GM18502 (cell line): ENCODE results near the gene SLC35C1.
"Not testable (repeated sequence)": the region's sequence is repeated elsewhere in the genome, so short reads cannot be mapped to it uniquely, and the experiment has no call there.

ENCODE experiments used
- ATAC-seq: cut with Tn5 transposase; IDR thresholded peaks from one replicate; pipeline ENCODE4 v1.9.1; 2021; ENCODE audit warnings: mild to moderate bottlenecking; ENCODE audit not compliant: unreplicated experiment, poor library complexity

The SLC35C1 gene

DNA sequence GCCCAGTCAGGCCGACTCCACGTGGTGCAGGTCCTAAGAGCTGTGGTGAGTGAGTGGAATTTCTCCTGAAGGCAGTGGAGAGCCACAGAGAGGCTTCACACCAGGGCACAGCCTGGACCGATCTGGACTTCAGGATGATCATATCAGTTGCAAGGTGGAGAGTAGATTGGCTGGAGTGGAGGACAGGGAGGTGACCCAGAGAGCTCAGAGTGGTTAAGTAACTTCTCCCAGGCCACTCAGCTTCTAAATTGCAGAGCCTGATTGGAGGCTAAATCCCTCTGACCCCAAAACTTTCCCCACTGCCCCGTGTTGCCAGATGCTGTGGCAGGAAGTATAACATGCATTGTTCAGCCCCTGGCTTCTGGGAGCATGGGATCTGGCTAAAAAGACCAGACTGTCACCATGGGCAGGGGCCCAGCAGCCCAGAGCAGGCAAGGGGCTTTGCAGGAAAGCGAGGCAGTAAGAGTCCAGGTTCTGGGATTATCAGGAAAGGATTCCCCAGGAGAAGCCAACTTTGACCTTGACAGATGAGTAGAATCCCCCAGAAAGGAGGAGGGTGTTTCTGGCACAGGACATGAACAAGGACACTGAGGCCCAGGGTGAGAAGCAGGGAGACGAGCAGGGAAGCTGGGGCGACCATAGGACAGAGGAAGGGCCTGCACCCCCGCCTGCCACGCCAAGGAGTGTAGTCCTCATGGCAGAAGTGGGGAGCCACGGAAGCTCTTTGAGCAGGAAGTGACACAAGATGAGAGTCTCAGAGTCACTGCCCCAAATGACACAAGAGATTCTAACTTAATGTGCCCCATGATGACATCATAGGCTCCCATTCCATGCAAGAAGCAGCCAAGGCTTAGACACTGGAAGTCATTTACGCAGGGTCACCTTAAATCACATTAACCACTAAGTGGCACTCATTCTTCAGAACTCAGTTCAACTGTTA is 4.8 kb downstream of the SLC35C1 start:
- ATAC-seq: no peak

DNA sequence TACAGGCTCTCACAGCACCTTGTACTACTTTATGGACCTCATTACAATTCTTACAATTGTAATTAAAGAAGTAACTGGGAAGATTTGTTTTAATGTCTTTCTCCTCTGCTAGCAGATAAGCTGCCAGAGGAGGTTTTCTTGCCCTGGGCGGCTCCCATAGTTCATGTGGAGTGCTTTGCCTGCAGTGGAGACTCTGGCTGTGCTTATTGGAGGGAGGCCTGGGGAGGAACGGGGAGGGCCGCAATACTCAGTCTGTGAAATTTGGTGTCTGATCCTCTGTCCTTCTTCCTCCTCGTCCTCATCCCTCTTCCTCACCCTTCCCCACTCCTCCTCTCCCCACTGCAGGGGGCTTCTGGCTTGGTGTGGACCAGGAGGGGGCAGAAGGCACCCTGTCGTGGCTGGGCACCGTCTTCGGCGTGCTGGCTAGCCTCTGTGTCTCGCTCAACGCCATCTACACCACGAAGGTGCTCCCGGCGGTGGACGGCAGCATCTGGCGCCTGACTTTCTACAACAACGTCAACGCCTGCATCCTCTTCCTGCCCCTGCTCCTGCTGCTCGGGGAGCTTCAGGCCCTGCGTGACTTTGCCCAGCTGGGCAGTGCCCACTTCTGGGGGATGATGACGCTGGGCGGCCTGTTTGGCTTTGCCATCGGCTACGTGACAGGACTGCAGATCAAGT is 5.6 kb downstream of the SLC35C1 start:
- ATAC-seq: no peak

- ATAC-seq: no peak
Observed at GRCh38 chr11:45811109-45811435, 6.1 kb downstream of the SLC35C1 start.

DNA sequence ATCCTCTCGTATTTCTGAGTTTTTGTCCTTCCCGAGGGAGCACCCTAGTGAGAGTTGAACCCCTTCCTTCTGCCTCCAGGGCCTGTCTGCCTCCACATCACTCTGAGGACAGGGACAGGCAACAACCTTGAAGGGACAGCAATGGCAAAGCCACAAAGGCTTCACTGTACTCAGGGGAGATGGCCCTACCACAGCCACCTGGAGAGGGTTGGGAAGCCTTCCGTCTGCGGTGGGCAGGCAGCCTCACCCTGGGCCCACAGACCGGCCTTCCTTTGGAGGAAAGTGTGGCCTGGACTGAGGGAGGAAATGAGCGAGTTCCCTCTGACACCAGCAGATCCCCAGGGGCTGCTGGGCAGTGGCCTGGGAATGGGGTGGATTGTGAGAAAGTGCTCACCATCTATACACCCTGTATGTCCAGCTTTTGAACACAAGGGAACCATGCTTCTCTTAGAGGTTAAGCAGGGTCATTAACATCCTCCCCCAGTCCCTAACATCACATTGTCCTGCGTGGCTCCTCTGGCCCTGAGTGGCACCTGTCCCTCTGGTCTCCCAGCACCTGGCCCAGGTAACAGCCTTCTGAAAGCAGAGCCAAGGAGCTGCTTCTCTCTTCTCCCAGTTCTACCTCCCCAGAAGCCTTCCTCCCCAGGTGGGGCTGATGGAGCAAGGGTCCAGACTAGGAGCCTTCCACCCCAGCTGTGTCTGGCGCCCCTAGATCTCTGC is 6.8 kb downstream of the SLC35C1 start:
- no peak for ATAC-seq

GRCh38 chr11:45812581-45813548 is 7.9 kb downstream of the SLC35C1 start:
- no peak for ATAC-seq

DNA sequence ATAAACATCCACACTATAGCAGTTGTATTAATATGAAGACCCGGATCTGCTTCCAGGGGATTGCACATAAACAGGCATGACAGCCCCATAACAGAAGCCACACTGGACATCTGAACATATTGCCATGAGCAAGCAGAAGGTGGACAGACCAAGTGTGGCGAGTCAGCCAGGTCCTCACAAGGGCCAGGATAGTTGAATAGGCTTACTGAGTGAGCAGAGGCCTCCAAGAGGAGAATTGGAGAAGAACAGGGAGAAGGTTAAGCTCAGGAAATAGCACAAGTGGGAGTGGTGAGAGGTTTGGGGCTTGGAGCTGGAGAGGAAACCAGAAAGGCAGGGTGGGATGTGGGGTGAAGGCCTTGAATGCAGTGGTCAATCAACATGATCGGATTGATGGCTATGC is 10.8 kb downstream of the SLC35C1 start:
- ATAC-seq: no peak

- ATAC-seq: no peak
Observed at GRCh38 chr11:45816614-45817013, 11.7 kb downstream of the SLC35C1 start.

- peak; percentile 80 for ATAC-seq
Observed at GRCh38 chr11:45817191-45817590, 12.2 kb downstream of the SLC35C1 start.

DNA sequence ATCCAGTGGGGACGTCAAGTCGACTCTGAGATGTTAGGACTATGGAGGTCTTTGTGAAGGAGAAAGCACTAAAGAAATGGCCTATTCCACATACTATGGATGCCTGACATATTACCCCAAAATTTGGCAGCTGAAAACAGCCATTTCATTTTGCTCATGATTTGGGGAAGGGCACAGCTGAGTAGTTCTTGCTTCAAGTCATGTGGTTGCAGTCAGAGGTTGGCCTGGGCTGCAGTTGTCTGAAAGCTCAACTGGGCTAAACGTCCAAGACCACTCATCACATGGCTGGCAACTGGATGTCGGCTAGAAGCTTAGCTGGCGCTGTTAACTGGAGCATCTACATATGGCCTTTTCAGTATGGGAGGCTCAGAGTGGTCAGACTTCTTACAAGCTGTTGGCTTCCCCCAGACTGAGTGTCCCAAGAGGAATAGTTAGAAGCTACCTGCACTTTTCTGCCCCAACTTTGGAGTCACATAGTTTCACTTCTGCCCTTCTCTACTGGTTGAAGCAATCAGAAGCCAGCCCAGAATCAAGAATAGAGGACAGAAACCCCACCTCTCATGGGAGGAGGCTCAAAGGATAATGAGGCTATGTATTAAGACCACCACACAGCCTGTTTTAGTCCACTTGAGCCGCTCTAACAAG is 14.1 kb downstream of the SLC35C1 start:
- no peak for ATAC-seq

DNA sequence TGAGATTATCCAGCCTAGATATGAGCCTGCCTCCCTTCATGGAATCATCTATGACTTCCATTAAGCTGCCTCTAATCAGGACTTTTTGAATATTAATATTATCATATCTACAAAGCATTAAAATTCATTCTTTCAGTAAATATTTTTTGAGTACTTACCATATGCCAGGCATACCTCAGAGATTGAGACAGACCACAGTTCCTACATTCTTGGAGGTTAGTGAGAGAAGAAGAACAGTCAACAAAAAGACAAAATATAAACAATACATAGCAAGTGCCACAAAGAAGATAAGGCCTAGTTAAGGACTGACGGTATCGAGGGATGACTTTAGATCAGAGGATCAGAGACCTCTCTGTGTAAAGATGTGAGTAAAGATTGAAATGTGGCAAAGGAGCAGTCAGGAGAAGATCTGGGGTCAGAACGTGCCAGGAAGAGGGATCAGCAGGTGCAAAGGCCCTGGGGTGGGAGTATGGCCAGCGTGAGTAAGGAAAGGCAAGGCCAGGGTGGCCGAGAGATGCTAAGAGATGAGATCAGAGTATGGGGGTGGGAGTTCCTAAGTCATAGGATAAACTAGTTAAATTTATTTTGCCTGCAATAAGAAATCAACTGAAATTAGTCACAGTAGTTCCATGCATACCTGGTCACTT is 15.4 kb downstream of the SLC35C1 start:
- ATAC-seq: no peak

GRCh38 chr11:45826492-45826891 is 21.5 kb downstream of the SLC35C1 start:
- ATAC-seq: not testable (repeated sequence)

DNA sequence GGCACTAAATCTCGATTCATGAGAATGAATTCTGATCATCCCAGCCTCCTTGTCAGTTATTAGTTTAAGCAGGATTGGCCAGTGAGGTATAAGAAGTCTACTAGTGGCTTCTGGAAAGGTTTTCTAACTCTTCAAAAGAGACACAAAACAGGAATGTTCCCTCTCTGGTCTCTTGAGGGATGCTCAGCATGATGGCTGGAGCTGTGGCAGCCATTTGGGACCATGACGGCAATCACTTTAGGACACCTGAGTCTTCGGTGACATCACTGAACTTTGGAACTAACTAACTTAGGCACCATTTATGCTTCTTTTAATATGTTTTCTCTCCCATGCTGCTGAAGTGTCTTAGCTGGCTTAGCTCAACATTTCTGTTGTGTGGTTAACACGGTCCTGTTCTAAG is 22.2 kb downstream of the SLC35C1 start:
- ATAC-seq: no peak

- ATAC-seq: no peak
Observed at GRCh38 chr11:45828996-45829395, 24.0 kb downstream of the SLC35C1 start.

DNA sequence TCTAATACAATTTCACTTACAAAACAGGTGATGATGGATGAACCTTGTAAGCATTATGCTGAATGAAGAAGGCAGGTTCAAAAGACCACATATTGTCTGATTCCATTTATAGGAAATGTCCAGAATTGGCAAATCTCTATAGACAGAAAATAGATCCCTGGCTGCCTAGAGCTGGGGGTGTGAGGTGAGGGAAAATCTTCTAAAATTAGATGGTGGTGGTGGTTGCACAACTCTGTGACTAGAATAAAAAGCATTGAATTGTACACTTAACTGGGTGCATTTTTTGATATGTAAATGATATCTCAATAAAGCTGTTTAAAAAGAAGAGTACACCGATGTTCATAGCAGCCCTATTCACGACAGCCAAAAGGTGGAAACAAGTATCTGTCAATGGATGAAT is 25.6 kb downstream of the SLC35C1 start:
- ATAC-seq: no peak

DNA sequence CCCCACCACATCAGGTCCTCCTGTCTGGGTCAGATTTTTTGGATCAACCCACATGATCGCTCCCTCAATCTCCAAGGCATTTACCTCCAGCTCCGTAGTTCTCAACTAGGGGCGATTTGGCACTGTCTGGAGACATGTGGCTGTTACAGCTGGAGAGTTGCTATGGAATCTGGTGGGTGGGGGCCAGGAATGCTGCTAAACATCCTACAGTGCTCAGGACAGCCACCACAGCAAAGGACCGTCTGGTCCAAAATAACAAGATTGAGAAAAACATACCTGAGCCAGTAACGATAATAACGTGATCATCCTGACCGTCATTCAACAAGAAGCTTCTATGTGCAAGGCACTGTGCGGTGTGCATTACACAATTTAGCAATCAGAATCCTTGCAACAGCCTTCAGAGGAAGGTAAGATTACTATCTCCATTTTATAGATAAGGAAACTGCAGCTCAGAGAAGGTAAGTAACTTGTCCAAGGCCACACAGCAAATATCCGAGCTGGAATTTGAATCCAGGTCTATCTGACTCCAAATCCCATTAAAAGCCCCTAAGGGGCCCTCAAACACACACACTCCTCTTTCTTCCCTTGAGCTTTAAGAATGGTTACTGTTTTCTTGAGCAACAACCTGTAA is 28.0 kb downstream of the SLC35C1 start:
- ATAC-seq: no peak

- ATAC-seq: no peak
Observed at GRCh38 chr11:45833761-45834160, 28.8 kb downstream of the SLC35C1 start.

DNA sequence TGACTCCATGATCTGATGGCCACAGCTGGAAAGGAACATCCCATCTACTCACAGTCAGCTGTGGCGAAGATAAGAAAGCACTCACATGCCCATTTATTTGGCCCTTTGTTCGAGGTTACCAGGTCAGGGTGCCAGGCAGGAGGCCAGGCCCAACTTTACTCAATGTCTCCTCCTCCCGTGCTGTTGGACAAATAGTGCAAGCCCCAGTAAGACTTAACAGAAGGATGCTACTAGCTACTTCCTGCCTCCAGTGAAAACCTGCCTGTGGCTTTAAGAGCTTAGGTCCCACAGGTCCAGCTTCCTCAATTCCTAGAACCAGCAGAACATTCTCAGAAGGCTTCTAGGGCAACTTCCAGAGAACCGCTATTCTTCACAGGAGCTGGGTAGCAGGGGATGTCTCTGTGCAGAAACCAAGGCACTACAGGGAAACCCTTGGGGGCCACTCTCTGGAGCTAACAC is 29.4 kb downstream of the SLC35C1 start:
- ATAC-seq: no peak

DNA sequence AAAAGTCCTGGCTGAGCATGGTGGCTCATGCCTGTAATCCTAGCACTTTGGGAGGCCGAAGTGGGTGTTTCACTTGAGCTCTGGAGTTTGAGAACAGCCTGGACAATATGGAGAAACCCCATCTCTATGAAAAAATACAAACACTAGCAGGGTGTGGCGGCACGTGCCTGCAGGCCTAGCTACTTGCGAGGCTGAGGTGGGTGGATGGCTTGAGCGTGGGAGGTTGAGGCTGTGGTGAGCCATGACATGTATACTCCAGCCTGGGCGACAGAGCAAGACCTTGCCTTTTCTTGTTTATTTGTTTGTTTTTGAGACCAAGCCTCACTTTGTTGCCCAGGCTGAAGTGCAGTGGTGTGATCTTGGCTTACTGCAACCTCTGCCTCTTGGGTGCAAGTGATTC is 34.3 kb downstream of the SLC35C1 start:
- ATAC-seq: no peak
